ENCODE data around the gene BRWD1.
"Not testable (repeated sequence)": the region's sequence is repeated elsewhere in the genome, so short reads cannot be mapped to it uniquely, and the experiment has no call there.

Gene BRWD1

GRCh38 chr21:39282911-39283310, 30.5 kb downstream of the BRWD1 start:
- DNase-seq (ENCODE audit: low read depth), result no peak

- no peak for DNase-seq (ENCODE audit: low read depth)
Measured at GRCh38 chr21:39281853-39282252, 31.6 kb downstream of the BRWD1 start.

- DNase-seq (ENCODE audit: low read depth), result no peak
Measured at GRCh38 chr21:39281207-39281606, 32.2 kb downstream of the BRWD1 start.

GRCh38 chr21:39269620-39270019, 43.8 kb downstream of the BRWD1 start:
- DNase-seq (ENCODE audit: low read depth), result no peak

GRCh38 chr21:39265603-39266002, 47.8 kb downstream of the BRWD1 start:
- DNase-seq (ENCODE audit: low read depth), result no peak

- no peak for DNase-seq (ENCODE audit: low read depth)
Measured at GRCh38 chr21:39263372-39263771, 50.1 kb downstream of the BRWD1 start.

GRCh38 chr21:39258207-39258606, 55.2 kb downstream of the BRWD1 start:
- no peak for DNase-seq (ENCODE audit: low read depth)

- no peak for DNase-seq (ENCODE audit: low read depth)
Measured at GRCh38 chr21:39251326-39251725, 62.1 kb downstream of the BRWD1 start.

- DNase-seq (ENCODE audit: low read depth), result no peak
Measured at GRCh38 chr21:39238275-39238674, 75.2 kb downstream of the BRWD1 start.

- DNase-seq (ENCODE audit: low read depth), result no peak
Measured at GRCh38 chr21:39232861-39233291, 80.6 kb downstream of the BRWD1 start.

- DNase-seq (ENCODE audit: low read depth), result no peak
Measured at GRCh38 chr21:39224930-39225329, 88.5 kb downstream of the BRWD1 start.

- no peak for DNase-seq (ENCODE audit: low read depth)
Measured at GRCh38 chr21:39221997-39222486, 91.4 kb downstream of the BRWD1 start.

GRCh38 chr21:39221282-39221996, 92.0 kb downstream of the BRWD1 start:
- DNase-seq (ENCODE audit: low read depth), result no peak

- not testable (repeated sequence) for DNase-seq (ENCODE audit: low read depth)
Measured at GRCh38 chr21:39220875-39221274, 92.6 kb downstream of the BRWD1 start.

GRCh38 chr21:39220150-39220549, 93.3 kb downstream of the BRWD1 start:
- DNase-seq (ENCODE audit: low read depth), result no peak

GRCh38 chr21:39218082-39218409, 95.4 kb downstream of the BRWD1 start:
- DNase-seq (ENCODE audit: low read depth), result no peak

GRCh38 chr21:39217356-39218081, 95.9 kb downstream of the BRWD1 start:
- no peak for DNase-seq (ENCODE audit: low read depth)

- DNase-seq (ENCODE audit: low read depth), result no peak
Measured at GRCh38 chr21:39216290-39216689, 97.1 kb downstream of the BRWD1 start.

- no peak for DNase-seq (ENCODE audit: low read depth)
Measured at GRCh38 chr21:39215078-39215477, 98.4 kb downstream of the BRWD1 start.

- DNase-seq (ENCODE audit: low read depth), result no peak
Measured at GRCh38 chr21:39209334-39209688, 104.1 kb downstream of the BRWD1 start.

GRCh38 chr21:39208624-39209333, 104.7 kb downstream of the BRWD1 start:
- no peak for DNase-seq (ENCODE audit: low read depth)

GRCh38 chr21:39204134-39204533, 109.3 kb downstream of the BRWD1 start:
- DNase-seq (ENCODE audit: low read depth), result no peak

GRCh38 chr21:39198800-39199199, 114.6 kb downstream of the BRWD1 start:
- no peak for DNase-seq (ENCODE audit: low read depth)
